Endothelial cell of umbilical vein (primary cell): ENCODE measurements around the gene XIRP2. TPM values are rescaled to one million over a fixed set of nuclear protein-coding genes. Genes with fewer than 3 reads are reported as not detected.

ENCODE experiments used
- BruUV-seq: library from RNA; stranded (reverse); fragments of 400-500 nt; replicated peaks from 2 replicates; lab custom pipeline; 2021; lab: Mats Ljungman, UMichigan
- CTCF ChIA-PET: fragments of 300-600, 350-600 bp; sonication (Branson Sonifier 250); formaldehyde crosslinking; loops from one replicate; lab custom pipeline; 2021; ENCODE audit warnings: antibody characterized with exemption, inconsistent platforms; lab: Charles Lee
- POLR2A ChIA-PET: fragments of 300-600, 350-600 bp; sonication (Branson Sonifier 250); formaldehyde crosslinking; loops from one replicate; lab custom pipeline; 2021; ENCODE audit warnings: antibody characterized with exemption, inconsistent platforms; lab: Charles Lee
- DNase-seq: peaks from one replicate; pipeline ENCODE4 v3.0.0-alpha.2; 2011; ENCODE audit warnings: low read depth, low spot score
- FAIRE-seq: peaks from 2 replicates; lab custom pipeline; 2011; peaks lifted over from hg19 to GRCh38; lab: Jason Lieb, UNC
- H2AFZ ChIP-seq: 2 replicates; pipeline ENCODE4 v1.6.0; 2012; ENCODE audit warnings: low read depth, low read length, control low read depth, inconsistent platforms
- H3K27ac ChIP-seq: 2 replicates; pipeline ENCODE4 v1.5.1; 2011; ENCODE audit warnings: low read depth, mild to moderate bottlenecking, control low read depth, low read length, moderate library complexity; ENCODE audit not compliant: insufficient read depth
- H3K27me3 ChIP-seq, 2 experiments: 2 replicates each; pipeline versions ENCODE4 v1.6.0 to v1.6.1; 2011; ENCODE audit warnings: low read length in 2 of 2, mixed read lengths in 1 of 2; ENCODE audit not compliant: control insufficient read depth in 2 of 2, insufficient read depth in 2 of 2
- H3K36me3 ChIP-seq, 2 experiments: 2 replicates in 1 of 2; 3 replicates in 1 of 2; pipeline ENCODE4 v1.5.1; 2011; ENCODE audit warnings: low read length in 2 of 2, mild to moderate bottlenecking in 1 of 2, moderate library complexity in 1 of 2; ENCODE audit not compliant: control insufficient read depth in 2 of 2, insufficient read depth in 2 of 2; ENCODE audit errors: extremely low read depth in 1 of 2
- H3K4me1 ChIP-seq: 3 replicates; pipeline ENCODE4 v1.5.1; 2011; ENCODE audit warnings: mild to moderate bottlenecking, low read length; ENCODE audit not compliant: control insufficient read depth, insufficient read depth; ENCODE audit errors: extremely low read depth
- H3K4me2 ChIP-seq: 2 replicates; pipeline ENCODE4 v1.6.1; 2011; ENCODE audit warnings: low read length, control low read depth, mixed read lengths; ENCODE audit not compliant: insufficient read depth
- H3K4me3 ChIP-seq, 3 experiments: fragments of 200-600 bp in 1 of 3; sonication (generic), shearing (Covaris generic) in 1 of 3; replicated peaks in 1 of 3; 2 replicates each; pipeline ENCODE4 v1.5.1; 2011 to 2016; ENCODE audit warnings: control low read depth in 3 of 3, low read length in 3 of 3, mild to moderate bottlenecking in 2 of 3, inconsistent platforms in 1 of 3, low read depth in 1 of 3, moderate library complexity in 1 of 3; ENCODE audit not compliant: insufficient read depth in 1 of 3
- H3K79me2 ChIP-seq: 2 replicates; pipeline ENCODE4 v1.6.0; 2012; ENCODE audit warnings: low read length, inconsistent platforms; ENCODE audit not compliant: control insufficient read depth, insufficient read depth
- H3K9ac ChIP-seq: replicated peaks from 2 replicates; pipeline ENCODE3; 2011; ENCODE audit warnings: low read length, control low read depth; ENCODE audit not compliant: insufficient read depth; ENCODE audit errors: extremely low read depth
- H3K9me1 ChIP-seq: replicated peaks from 3 replicates; pipeline ENCODE4 v1.6.0; 2011; ENCODE audit warnings: mild to moderate bottlenecking, low read length; ENCODE audit not compliant: control insufficient read depth, insufficient read depth; ENCODE audit errors: extremely low read depth
- H3K9me3 ChIP-seq: replicated peaks from 2 replicates; pipeline ENCODE4 v1.5.1; 2012; ENCODE audit warnings: low read length, inconsistent platforms; ENCODE audit not compliant: control insufficient read depth, insufficient read depth
- H4K20me1 ChIP-seq: replicated peaks from 2 replicates; pipeline ENCODE3; 2011; ENCODE audit warnings: mild to moderate bottlenecking, low read length; ENCODE audit not compliant: control insufficient read depth, insufficient read depth; ENCODE audit errors: extremely low read depth
- EZH2 ChIP-seq: IDR thresholded peaks from 2 replicates; pipeline ENCODE4 v1.6.1; 2012; ENCODE audit warnings: borderline replicate concordance, low read depth, mild to moderate bottlenecking, moderate library complexity, low read length, inconsistent platforms; ENCODE audit not compliant: severe bottlenecking
- FOS ChIP-seq: IDR thresholded peaks from 2 replicates; pipeline ENCODE4 v1.6.1; 2011; ENCODE audit warnings: mild to moderate bottlenecking, low read length, moderate library complexity, borderline replicate concordance; ENCODE audit not compliant: insufficient read depth
- GATA2 ChIP-seq: IDR thresholded peaks from 2 replicates; pipeline ENCODE4 v1.7.0; 2011; ENCODE audit warnings: low read depth, mild to moderate bottlenecking, moderate library complexity, mixed read lengths, low read length; ENCODE audit not compliant: insufficient read length, insufficient read depth
- JUN ChIP-seq: IDR thresholded peaks from 2 replicates; pipeline ENCODE4 v1.6.1; 2011; ENCODE audit warnings: borderline replicate concordance, low read depth; ENCODE audit not compliant: insufficient read length, insufficient read depth
- MAX ChIP-seq: IDR thresholded peaks from 2 replicates; pipeline ENCODE4 v1.6.1; 2011; ENCODE audit not compliant: insufficient read depth, insufficient read length
- MYC ChIP-seq: IDR thresholded peaks from one replicate; pipeline ENCODE4 v1.6.1; 2011; ENCODE audit warnings: mild to moderate bottlenecking, low read depth, low read length
- POLR2A ChIP-seq: IDR thresholded peaks from 2 replicates; pipeline ENCODE4 v1.6.1; 2012; ENCODE audit warnings: low read depth, mild to moderate bottlenecking, control low read depth, low read length
- POLR2AphosphoS5 ChIP-seq: IDR thresholded peaks from 2 replicates; pipeline ENCODE4 v1.6.1; 2012; ENCODE audit warnings: low read depth, mild to moderate bottlenecking, control low read depth, low read length, moderate library complexity; ENCODE audit not compliant: insufficient read depth
- dilution Hi-C: fragments of 300-500 bp; cut with MboI; formaldehyde crosslinking; loops from one replicate; pipeline ENCODE4 v1.15.0; 2019; ENCODE audit warnings: low sequenced_read_pairs; ENCODE audit not compliant: extremely low pct_ligation_motif_present
- intact Hi-C: fragments of 100-400 bp; cut with micrococcal nuclease; formaldehyde crosslinking; loops from one replicate; pipeline ENCODE4 v1.10.0; 2022
- polyA plus RNA-seq, 4 experiments: library from polyadenylated mRNA; depleted of rRNA in 3 of 4; stranded (reverse) in 3 of 4; unstranded in 1 of 4; fragments of >200 nt; gene quantifications; 2 replicates each; pipeline versions ENCODE4 v1.2.1 to v1.2.3, GENCODE V29; 2011 to 2012; ENCODE audit warnings: missing spikeins in 1 of 4
- total RNA-seq: library from RNA; stranded (reverse); gene quantifications from 2 replicates; pipeline ENCODE4 v1.2.3, GENCODE V29; 2021
- TF ChIP-seq, protein P1 (sequence below), 2 donors: IDR thresholded peaks; 1 replicate in 1 of 2; 2 replicates in 1 of 2; pipeline ENCODE4 v1.5.1; 2011; ENCODE audit warnings: low read length in 2 of 2, mild to moderate bottlenecking in 2 of 2, moderate library complexity in 2 of 2, control low read depth in 1 of 2, inconsistent platforms in 1 of 2, low read depth in 1 of 2; ENCODE audit not compliant: insufficient read depth in 1 of 2; ENCODE audit errors: extremely low read depth in 1 of 2

The XIRP2 gene
- total and polyA plus RNA-seq, 2 donors (not counting 3 experiments of a cell fraction or from before 2014, with no cell fraction given) = 0.08 to 0.66 TPM

DNA sequence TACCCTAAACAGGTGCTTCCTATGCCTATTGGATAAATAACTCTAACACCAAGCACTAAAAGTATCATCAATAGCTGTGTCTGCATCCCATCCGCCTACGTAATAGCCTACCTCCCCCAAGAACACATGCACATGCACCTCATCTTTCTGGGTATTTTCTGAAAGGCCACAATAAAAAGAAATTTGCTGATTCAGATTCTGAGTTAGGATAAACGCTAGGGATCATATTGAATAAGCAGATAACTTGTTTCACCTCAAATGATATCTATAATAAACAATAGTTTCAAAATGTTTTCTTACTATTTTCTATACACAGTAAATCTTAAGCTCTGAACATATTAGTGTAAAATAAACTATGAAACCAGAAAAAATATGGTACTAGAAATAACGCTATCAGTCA lies 112.9 kb downstream of the XIRP2 start:
- no peaks in the 10 kb centered on the region for H3K79me2 ChIP-seq
- ChIA-PET CTCF (no interaction called here), POLR2A (no interaction called here)
- no peak overlapping the region for H3K27ac ChIP-seq
- H2AFZ ChIP-seq = no peak overlapping the region
- H3K27me3 ChIP-seq = no peaks in the 10 kb centered on the region
- H4K20me1 ChIP-seq = no peaks in the 10 kb centered on the region
- no peak overlapping the region for H3K4me3 ChIP-seq
- H3K9me1 ChIP-seq = no peaks in the 10 kb centered on the region
- dilution Hi-C loops = no loop called here
- TF ChIP-seq POLR2AphosphoS5 = no peak
- TF ChIP-seq, protein P1, sequence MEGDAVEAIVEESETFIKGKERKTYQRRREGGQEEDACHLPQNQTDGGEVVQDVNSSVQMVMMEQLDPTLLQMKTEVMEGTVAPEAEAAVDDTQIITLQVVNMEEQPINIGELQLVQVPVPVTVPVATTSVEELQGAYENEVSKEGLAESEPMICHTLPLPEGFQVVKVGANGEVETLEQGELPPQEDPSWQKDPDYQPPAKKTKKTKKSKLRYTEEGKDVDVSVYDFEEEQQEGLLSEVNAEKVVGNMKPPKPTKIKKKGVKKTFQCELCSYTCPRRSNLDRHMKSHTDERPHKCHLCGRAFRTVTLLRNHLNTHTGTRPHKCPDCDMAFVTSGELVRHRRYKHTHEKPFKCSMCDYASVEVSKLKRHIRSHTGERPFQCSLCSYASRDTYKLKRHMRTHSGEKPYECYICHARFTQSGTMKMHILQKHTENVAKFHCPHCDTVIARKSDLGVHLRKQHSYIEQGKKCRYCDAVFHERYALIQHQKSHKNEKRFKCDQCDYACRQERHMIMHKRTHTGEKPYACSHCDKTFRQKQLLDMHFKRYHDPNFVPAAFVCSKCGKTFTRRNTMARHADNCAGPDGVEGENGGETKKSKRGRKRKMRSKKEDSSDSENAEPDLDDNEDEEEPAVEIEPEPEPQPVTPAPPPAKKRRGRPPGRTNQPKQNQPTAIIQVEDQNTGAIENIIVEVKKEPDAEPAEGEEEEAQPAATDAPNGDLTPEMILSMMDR (IDR thresholded peaks at IDR 0.05; ENCODE audit: extremely low read depth in 1 of 2, insufficient read depth in 1 of 2, low read depth in 1 of 2, low read length in 2 of 2) = no peak
- TF ChIP-seq GATA2 = no peak
- no peak for TF ChIP-seq FOS
- no peak for TF ChIP-seq POLR2A
- TF ChIP-seq JUN = no peak
- no peak for TF ChIP-seq EZH2
- TF ChIP-seq MYC = no peak
- no peak for TF ChIP-seq MAX
- H3K36me3 ChIP-seq = no peaks in the 10 kb centered on the region
- H3K4me1 ChIP-seq = no peaks in the 10 kb centered on the region
- no peak for FAIRE-seq
- no peak overlapping the region for H3K9ac ChIP-seq
- no TSS peak for BruUV-seq
- no peaks in the 10 kb centered on the region for H3K9me3 ChIP-seq
- intact Hi-C loops = no loop called here
- no peak overlapping the region for H3K4me2 ChIP-seq
- no peak for DNase-seq
